GM21515 (cell line): Measurements from ENCODE around the gene ZFYVE28.

Source experiments
- ATAC-seq: cut with Tn5 transposase; IDR thresholded peaks from one replicate; pipeline ENCODE4 v1.9.1; 2021; ENCODE audit not compliant: unreplicated experiment

Gene ZFYVE28

GRCh38 chr4:2264481-2265041 is 153.9 kb downstream of the ZFYVE28 start:
- ATAC-seq = no peak

DNA sequence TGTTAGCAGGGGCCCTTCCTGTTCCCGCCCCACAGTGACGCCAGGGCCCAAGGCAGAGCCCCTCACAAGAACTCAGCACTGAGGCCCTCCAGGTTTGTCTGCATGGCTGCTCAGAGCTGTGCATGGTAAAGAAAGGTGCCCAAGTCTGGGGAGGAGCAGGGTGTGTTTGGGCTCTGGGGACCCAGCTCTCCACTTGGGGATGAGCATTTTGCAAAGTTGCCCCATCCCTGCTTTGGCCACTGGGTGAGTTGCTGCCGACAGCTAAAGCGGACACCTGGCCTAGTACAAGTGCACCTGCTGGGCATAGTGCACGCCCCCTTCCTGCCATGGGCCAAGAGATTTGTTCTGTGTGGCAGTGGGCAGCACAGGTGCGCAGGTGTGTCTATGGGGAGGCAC is 154.5 kb downstream of the ZFYVE28 start:
- no peak for ATAC-seq

GRCh38 chr4:2262944-2263250 is 155.5 kb downstream of the ZFYVE28 start:
- ATAC-seq = no peak

DNA sequence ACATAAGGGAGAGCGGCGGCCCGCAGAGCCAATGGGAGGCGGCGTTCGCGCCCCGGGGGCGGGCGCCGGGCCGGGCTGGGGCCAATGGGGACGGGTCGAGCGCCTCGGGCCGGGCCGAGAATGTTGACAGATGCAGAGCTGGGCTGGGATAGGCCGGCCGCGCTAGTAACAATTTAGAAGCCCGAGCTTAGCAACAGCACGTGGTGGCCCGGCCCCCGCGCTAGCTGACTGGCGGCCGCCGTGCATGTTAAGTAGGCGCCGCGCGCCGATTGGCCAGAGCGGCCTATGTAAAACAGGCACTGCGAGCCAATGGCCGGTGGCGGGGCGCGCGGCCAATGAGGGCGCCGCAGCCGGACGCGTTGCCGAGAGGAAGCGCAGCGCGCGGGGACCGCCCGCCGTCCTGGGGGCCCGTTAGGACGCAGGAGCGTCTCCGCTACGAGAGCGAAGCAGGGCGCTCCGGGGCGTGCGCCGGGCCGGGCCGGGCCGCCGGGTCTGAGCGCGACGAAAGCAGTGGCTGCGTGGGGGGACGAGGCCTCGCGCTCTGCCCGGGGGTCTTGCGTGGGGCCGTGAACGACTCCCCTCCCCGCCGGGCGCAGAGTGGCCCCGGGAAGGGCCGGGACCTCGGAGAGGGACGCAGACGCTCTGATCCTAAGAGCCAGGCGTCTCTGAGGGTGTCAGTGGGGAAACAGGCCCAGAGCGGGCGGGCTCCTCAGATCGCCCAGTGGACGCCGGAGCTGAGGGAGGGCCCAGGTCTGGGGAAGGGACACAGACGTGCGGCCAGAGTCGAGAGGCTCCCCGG is 156.1 kb downstream of the ZFYVE28 start:
- ATAC-seq = peak; percentile 89

GRCh38 chr4:2261853-2262144 is 156.6 kb downstream of the ZFYVE28 start, which contains the start of gene MXD4:
TSS of gene MXD4 (minus strand) at chr4:2262109. CDS start at chr4:2261980, 129 bp downstream.
- no peak for ATAC-seq

- ATAC-seq = no peak
These were observed 157.2 kb downstream of the ZFYVE28 start for GRCh38 chr4:2261110-2261852.

- no peak for ATAC-seq
These were observed 157.9 kb downstream of the ZFYVE28 start for GRCh38 chr4:2260344-2261109.

- ATAC-seq = no peak
These were observed 158.7 kb downstream of the ZFYVE28 start for GRCh38 chr4:2259541-2260343.

DNA sequence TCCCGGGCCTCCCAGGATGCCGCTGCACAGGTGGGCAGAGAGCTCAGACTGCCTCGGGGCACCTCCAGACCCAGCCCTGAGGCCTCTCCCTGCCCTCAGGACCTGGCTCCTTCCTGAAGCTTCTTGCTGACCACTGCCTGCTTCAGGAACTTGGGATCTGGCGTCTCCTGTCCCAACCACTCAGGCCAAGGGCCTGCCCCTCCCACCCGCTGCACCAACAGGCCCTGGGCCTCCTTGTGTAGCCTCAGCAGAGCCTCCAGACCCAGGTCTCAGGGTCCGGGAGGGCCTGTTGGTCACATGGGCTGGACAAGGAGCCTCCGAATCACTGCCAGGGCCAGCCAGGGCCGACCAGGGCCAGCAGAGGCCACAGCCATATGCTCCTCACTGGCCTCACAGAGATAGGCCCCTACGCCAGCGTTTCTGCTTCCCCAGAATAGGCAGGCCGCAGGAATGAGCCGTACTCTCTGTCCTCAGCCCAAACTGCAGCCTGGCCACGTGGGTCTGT is 159.4 kb downstream of the ZFYVE28 start:
- no peak for ATAC-seq

DNA sequence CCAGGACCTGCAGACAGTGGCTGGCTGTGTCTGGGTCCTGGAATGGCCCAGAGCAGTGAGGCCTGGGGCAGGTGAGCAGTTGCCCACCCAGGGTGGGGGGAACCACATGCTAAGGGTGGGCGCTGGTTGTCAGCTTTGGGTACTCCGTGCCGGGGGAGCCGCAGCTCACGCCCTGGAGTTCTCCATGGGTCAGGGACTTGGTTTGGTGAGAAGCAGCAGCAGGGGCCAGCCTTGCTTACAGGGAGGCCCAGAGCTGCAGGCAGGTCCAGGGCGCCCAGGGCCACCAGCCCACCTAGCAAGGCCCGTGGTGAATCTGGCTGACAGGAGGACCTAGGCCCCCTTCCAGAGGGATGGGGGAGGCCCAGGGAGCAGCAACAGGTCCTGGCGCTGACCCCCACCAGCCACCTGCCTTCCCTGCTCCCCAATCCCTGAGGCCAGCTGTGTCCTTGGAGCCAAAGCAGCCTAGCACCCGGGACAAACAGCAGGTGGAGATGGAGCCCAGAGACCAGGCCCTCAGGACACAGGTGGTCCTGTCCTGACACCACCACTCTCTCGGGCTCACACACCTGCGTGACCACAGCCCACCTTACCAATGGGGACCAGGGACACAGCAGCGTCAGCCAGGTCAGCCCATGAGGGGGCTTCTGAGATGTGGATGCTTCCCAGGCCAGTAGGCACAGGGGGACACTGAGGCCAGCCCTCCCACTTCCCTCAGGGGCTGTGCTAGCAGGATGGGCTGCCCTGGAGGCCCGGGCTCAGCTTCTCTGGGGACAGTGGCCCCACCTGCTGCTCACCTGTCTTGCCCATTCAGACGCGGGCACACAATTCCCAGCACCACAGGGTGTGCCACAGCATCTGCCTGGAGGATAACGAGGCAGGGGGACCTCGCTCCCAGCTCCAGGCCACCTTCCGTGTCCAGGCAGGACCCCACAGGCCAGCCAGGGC is 160.1 kb downstream of the ZFYVE28 start:
- ATAC-seq = no peak

GRCh38 chr4:2257361-2258081 is 160.9 kb downstream of the ZFYVE28 start:
- ATAC-seq = no peak

DNA sequence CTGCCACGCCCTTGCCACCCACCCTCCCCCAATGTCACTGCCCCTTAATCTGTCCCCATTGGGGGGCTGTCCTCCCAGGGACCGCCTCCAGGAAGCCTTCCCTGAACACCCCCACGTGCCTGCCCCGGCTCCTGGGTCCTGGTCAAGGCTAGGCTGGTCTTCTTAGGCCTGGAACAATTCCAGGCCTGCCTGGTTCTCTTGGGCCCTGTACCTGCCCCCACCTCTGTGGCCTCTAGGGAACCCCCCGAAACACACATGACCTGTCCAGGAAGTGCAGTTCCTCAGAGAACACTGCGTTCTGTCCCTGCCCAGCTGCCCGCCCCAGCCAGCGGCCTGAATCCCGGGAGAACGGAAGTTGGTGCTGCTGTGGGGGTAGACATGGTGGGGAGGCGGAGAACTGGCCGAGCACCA is 161.7 kb downstream of the ZFYVE28 start:
- ATAC-seq = no peak

DNA sequence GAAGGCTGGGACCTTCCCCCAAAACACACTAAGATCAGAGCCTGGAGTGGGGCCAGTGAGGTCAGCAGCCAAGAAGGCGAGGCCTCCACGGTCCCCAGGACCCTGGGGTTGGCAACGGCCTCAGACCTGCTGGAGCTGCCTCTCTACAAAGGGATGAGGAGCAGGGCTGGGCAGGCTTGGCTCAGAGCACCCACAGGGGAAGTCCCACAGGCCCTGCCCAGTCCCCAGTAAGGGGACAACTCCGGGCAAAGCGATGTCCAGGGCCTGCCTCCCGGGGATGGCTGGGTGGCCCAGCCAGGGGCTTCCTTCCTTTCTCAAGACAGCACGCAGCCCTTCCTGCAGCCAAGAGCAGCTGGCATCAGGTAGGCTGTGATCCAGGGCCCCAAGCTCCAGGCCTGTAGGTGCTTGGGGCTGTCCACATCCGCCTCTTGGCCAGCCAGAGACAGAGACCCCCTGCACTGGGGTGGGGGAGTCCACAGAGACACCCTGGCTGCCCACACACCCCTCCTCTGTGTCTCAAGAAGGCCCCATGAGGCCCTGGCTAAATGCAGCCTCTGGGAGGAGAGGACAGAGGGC is 162.2 kb downstream of the ZFYVE28 start:
- no peak for ATAC-seq

- no peak for ATAC-seq
These were observed 162.8 kb downstream of the ZFYVE28 start for GRCh38 chr4:2255501-2256155.

- no peak for ATAC-seq
These were observed 163.6 kb downstream of the ZFYVE28 start for GRCh38 chr4:2254665-2255500.

DNA sequence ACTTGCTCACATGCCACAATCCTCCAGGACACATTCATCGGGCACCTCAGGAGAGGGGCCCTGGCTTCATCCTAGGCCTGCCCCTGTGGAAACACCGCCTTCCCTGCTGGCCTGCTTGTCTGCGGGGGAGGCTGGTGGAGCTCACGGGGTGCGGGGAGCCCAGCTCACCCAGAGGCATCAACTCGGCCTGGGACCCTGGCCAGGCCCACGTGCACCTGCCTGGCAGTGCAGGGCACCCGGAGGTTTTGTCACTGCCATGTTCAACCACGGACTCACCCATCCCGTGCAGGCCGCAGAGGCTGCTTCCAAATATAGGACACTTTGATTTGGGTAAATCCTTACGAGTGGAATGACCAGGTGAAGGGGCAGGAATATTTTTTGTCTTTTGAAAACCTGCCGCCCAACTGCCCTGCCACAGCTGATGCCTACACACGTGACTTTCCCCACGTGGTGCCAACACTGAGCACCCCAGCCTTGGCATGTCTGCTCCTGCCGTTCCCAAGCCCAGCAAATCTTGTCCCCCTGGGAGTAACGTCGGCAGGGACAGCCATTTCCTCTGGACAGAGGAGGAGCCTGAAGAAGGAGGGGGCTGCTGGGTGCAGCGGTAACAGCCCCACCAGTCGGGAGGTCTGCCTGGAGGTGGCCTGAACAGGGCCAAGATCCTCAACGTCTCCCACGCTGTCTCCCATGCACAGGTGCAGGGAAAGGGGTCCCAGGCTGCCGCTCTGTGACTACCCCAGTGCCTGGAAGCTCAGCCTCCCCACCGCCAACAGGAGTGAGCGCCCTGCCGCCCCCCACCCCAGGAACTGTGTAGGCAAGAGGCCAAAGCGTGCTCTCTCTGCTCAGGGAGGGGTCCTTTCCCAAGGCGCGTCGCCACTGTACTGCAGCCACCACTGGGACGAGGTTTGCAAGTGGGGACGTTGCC is 165.0 kb downstream of the ZFYVE28 start:
- no peak for ATAC-seq
